Measurements from ENCODE around the gene MYO15B. TPM values are rescaled to one million over a fixed set of nuclear protein-coding genes. Genes with fewer than 3 reads are reported as not detected.
"Not testable (repeated sequence)": the region's sequence is repeated elsewhere in the genome, so short reads cannot be mapped to it uniquely, and the experiment has no call there.

MYO15B gene
- total RNA-seq, 1 donor, result 3.9 TPM

DNA sequence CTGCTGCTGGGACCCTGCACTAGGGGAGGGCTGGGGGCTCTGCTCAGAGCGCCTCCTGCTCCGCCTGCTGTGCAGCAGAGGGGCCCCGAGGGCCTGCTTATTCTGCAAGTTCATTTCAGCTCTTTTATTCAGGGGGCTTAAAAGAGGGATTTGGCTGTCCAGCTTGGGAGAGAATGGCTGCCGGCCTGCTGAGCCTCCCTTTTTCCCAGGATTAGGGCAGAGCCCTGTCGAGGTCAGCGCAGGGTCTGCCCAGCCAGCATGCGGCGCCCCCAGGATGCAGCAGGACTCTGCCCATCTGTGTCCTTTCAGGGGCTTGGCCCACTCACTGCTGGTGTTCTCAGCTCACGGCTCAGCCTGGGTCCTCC is 46.8 kb downstream of the MYO15B start:
- no peak for DNase-seq (ENCODE audit: low read depth)
- no peak overlapping the region for H3K4me3 ChIP-seq (ENCODE audit: low read depth, low read length)
- TF ChIP-seq CTCF (IDR thresholded peaks at IDR 0.05; ENCODE audit: insufficient read depth, low read depth, low read length), result no peak

DNA sequence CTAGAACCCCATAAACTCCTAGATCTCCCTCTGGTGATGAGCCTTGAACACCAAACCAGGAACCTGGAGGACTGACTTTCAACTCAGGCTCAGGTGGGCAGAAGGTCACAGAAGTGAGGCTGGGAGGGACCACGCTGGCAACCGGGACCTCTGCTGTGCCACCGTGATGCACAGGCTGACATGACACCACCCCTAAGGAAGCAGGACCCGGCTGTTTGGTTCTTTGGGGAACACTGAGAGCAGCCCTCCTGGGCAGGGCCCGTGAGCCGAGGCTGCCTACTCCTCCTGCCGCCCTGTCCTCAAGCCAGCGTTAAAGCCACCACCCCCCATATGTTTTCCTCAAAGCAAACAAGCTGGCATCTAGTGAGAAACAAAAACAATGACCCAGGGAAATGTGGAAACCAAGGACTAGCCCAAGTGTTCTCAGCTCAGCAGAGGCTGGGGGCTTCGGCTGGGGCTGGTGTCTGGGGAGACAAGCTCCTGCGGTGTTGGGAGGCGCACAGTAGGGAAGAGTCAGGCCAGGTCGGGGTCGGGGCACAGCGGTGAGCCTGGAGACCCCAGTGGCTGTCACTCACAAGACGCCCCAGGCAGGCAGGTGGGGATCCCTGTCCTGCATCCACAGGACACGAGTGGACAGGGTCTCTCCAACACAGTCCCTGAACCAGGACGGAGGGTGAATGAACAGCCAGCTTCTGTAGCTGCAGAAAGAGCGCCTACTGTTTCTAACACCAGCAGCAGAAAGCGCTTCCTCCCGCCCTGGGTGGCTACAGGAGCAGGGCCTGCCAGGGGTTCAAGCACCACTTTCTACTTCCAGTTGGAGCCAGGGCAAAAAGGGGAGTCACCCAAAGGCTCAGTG is 47.4 kb downstream of the MYO15B start:
- DNase-seq (ENCODE audit: low read depth), result no peak
- TF ChIP-seq CTCF (IDR thresholded peaks at IDR 0.05; ENCODE audit: insufficient read depth, low read depth, low read length), result no peak
- H3K4me3 ChIP-seq (ENCODE audit: low read depth, low read length), result no peak overlapping the region

- no peak for DNase-seq (ENCODE audit: low read depth)
- TF ChIP-seq CTCF (IDR thresholded peaks at IDR 0.05; ENCODE audit: insufficient read depth, low read depth, low read length), result no peak
- H3K4me3 ChIP-seq (ENCODE audit: low read depth, low read length), result no peak overlapping the region
These were observed 48.1 kb downstream of the MYO15B start for GRCh38 chr17:75635610-75636202.

DNA sequence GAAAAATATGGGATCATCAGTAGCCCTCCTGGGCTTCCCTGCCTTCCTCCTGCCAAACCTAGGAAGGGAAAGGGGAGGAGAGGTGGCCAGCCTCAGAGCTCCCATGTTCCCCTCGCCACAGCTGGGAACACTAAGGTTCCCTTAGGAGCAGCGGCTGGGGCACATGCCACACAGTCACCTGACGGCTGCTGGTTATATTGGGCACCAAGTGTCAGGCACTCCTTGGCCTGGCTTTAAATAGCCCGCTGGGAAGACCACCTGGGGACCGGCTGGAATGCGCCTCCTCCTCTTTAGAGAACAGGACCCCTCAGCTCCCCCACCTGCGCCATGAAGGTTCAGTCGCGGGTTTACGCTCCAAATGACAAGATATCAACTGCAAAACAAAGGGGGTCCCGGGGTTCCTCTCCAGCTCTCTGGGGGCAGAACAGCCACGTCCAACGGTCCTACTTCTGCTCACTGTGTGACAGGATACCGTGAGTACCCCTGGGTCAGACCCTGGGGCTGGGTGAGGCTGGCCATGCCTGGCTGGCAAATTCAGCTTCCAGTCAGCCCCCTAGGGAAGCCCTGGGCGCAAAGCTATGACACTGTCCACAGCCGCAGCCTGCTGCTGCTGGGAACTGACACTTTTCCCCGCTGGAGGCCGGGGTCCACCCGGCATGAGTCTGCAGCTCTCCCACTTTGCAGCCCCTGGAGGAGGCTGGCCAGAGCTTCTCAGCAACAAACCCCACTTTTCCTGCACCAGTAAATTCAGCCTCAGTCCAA is 49.0 kb downstream of the MYO15B start:
- no peak overlapping the region for H3K4me3 ChIP-seq (ENCODE audit: low read depth, low read length)
- no peak for TF ChIP-seq CTCF (IDR thresholded peaks at IDR 0.05; ENCODE audit: insufficient read depth, low read depth, low read length)
- DNase-seq (ENCODE audit: low read depth), result no peak

DNA sequence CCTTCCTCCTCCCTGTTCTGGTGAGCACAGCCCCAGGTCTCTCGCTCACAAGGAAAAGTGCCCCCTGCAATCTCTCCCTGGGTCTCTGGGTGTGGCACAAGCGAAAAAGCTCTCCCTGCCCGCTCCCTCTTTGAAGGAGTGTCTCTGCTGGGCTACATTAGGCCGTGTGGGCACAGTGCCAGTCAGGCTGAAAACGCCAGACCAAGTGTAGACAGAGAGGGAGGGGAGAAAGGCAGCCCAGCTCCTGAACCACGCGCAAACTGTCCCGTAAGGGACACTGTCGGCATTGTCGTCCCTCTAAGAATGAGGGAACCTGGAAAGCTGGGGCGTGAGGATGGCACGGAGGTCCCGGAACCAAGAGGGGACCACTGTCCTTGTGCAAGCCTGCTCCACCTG is 49.5 kb downstream of the MYO15B start:
- no peak overlapping the region for H3K4me3 ChIP-seq (ENCODE audit: low read depth, low read length)
- no peak for DNase-seq (ENCODE audit: low read depth)
- no peak for TF ChIP-seq CTCF (IDR thresholded peaks at IDR 0.05; ENCODE audit: insufficient read depth, low read depth, low read length)

GRCh38 chr17:75637551-75637950 is 50.0 kb downstream of the MYO15B start:
- H3K4me3 ChIP-seq (ENCODE audit: low read depth, low read length), result no peak overlapping the region
- no peak for DNase-seq (ENCODE audit: low read depth)
- TF ChIP-seq CTCF (IDR thresholded peaks at IDR 0.05; ENCODE audit: insufficient read depth, low read depth, low read length), result no peak

- DNase-seq (ENCODE audit: low read depth); H3K4me3 ChIP-seq (ENCODE audit: low read depth, low read length): not testable (repeated sequence)
These were observed 50.4 kb downstream of the MYO15B start for GRCh38 chr17:75638039-75638438.

All from fibroblast of villous mesenchyme (primary cell).